Kidney (tissue), 14 donors: ENCODE data around the gene ZPR1. TPM values are rescaled to one million over a fixed set of nuclear protein-coding genes. Genes with fewer than 3 reads are reported as not detected.

Experiments used
- DNase-seq, 5 donors: peaks; one replicate each; pipeline ENCODE4 v3.0.0-alpha.2; 2013 to 2020
- FAIRE-seq: peaks from 2 replicates; lab custom pipeline; 2012; peaks lifted over from hg19 to GRCh38; lab: Jason Lieb, UNC
- H3K27ac ChIP-seq, 2 donors: one replicate each; pipeline ENCODE4 v1.7.0; 2013; ENCODE audit warnings: low read depth in 2 of 2, low read length in 2 of 2, inconsistent platforms in 1 of 2
- H3K27me3 ChIP-seq: one replicate; pipeline ENCODE4 v1.7.1; 2013; ENCODE audit warnings: low read length, inconsistent platforms; ENCODE audit not compliant: control insufficient read depth, insufficient read depth
- H3K36me3 ChIP-seq, 3 donors: one replicate each; pipeline versions ENCODE4 v1.7.0 to v1.7.1; 2013; ENCODE audit warnings: low read length in 3 of 3, control low read depth in 1 of 3, inconsistent platforms in 1 of 3; ENCODE audit not compliant: insufficient read depth in 3 of 3, control insufficient read depth in 2 of 3
- H3K4me1 ChIP-seq, 3 donors: one replicate each; pipeline versions ENCODE4 v1.7.0 to v1.7.1; 2013; ENCODE audit warnings: low read length in 3 of 3, inconsistent platforms in 1 of 3, low read depth in 1 of 3; ENCODE audit not compliant: control insufficient read depth in 2 of 3, insufficient read depth in 2 of 3
- H3K4me3 ChIP-seq, 3 donors: one replicate each; pipeline versions ENCODE4 v1.7.0 to v1.8.1; 2013; ENCODE audit warnings: low read length in 3 of 3, control low read depth in 1 of 3, inconsistent platforms in 1 of 3
- H3K9ac ChIP-seq, 3 donors: one replicate each; pipeline versions ENCODE4 v1.7.0 to v1.7.1; 2013; ENCODE audit warnings: low read length in 3 of 3, control low read depth in 1 of 3, inconsistent platforms in 1 of 3
- H3K9me3 ChIP-seq, 3 donors: one replicate each; pipeline versions ENCODE4 v1.7.0 to v1.7.1; 2013; ENCODE audit warnings: low read length in 3 of 3, control low read depth in 1 of 3, inconsistent platforms in 1 of 3; ENCODE audit not compliant: control insufficient read depth in 2 of 3, insufficient read depth in 1 of 3
- CTCF ChIP-seq: IDR thresholded peaks from 3 replicates; pipeline ENCODE4 v1.5.1; 2012; ENCODE audit warnings: mild to moderate bottlenecking, moderate library complexity, borderline replicate concordance; ENCODE audit not compliant: insufficient read depth; ENCODE audit errors: extremely low read depth
- intact Hi-C: fragments of 100-400 bp; cut with DNase I; formaldehyde crosslinking; loops from one replicate; pipeline ENCODE4 v1.11.1; 2022
- polyA plus RNA-seq: library from polyadenylated mRNA; stranded (reverse); fragments of 350-450 nt; fragmentation: Illumina TruSeq; extraction: RNeasy Lipid Tissue Mini Kit (QIAGEN cat#74804); gene quantifications from one replicate; pipeline ENCODE4 v1.2.3, GENCODE V29; 2014; ENCODE audit warnings: low read depth, low replicate concordance; ENCODE audit not compliant: insufficient read depth
- total RNA-seq: library from RNA; stranded (reverse); fragmentation: NEBNext Ultra II Directional; extraction: Animal tissue kit (Norgen Biotek cat#: 25700); gene quantifications from one replicate; pipeline ENCODE4 v1.2.1, GENCODE V29; 2021
- donor health status: control.
- donor health status: control.
- donor health status: control.
- donor health status: control.
- donor health status: control.
- donor health status: DM: yes; HTN: yes; CAD: no.
- donor health status: Normal renal cell carcinoma (clear cell type).

The ZPR1 gene
- total and polyA plus RNA-seq, 2 donors from 2014 or later = 30.0 to 40.2 TPM

GRCh38 chr11:116750070-116750718 lies 37.6 kb downstream of the ZPR1 start:
- no peak for DNase-seq
- Histone ChIP-seq H3K4me1 (no peaks in the 10 kb centered on the region), H3K9me3 (no peaks in the 10 kb centered on the region), H3K27ac (no peak overlapping the region), H3K9ac (no peak overlapping the region), H3K4me3 (no peak overlapping the region), H3K27me3 (no peaks in the 10 kb centered on the region), H3K36me3 (peaks cover 9 to 28% (median 18%) of the 10 kb centered on the region in 3 donors)
- FAIRE-seq = no peak
- intact Hi-C loops = no loop called here
- TF ChIP-seq CTCF = no peak

GRCh38 chr11:116742104-116742503 lies 45.7 kb downstream of the ZPR1 start:
- H3K36me3 ChIP-seq = peaks cover 3 to 6% (median 3%) of the 10 kb centered on the region in 3 donors
- TF ChIP-seq CTCF = no peak
- intact Hi-C loops = no loop called here
- DNase-seq (no peak), FAIRE-seq (no peak)
- no peaks in the 10 kb centered on the region for H3K9me3 ChIP-seq
- H3K9ac ChIP-seq = no peak overlapping the region
- no peak overlapping the region for H3K4me3 ChIP-seq
- H3K27ac ChIP-seq = no peak overlapping the region
- no peaks in the 10 kb centered on the region for H3K27me3 ChIP-seq
- H3K4me1 ChIP-seq = no peaks in the 10 kb centered on the region

- intact Hi-C loops = no loop called here
- no peak for DNase-seq
- no peaks in the 10 kb centered on the region for H3K9me3 ChIP-seq
- no peak overlapping the region for H3K4me3 ChIP-seq
- no peak overlapping the region for H3K27ac ChIP-seq
- FAIRE-seq = no peak
- no peak overlapping the region for H3K9ac ChIP-seq
- TF ChIP-seq CTCF = no peak
- no peaks in the 10 kb centered on the region for H3K4me1 ChIP-seq
- no peaks in the 10 kb centered on the region for H3K27me3 ChIP-seq
- peaks cover 0 to 3% (median 0%) of the 10 kb centered on the region in 3 donors for H3K36me3 ChIP-seq
Measured at GRCh38 chr11:116740741-116741140, 47.1 kb downstream of the ZPR1 start.
